Small intestine (tissue), 7 donors: ENCODE data around the gene LGALS7B. TPM values are rescaled to one million over a fixed set of nuclear protein-coding genes. Genes with fewer than 3 reads are reported as not detected.
"Not testable (repeated sequence)": the region's sequence is repeated elsewhere in the genome, so short reads cannot be mapped to it uniquely, and the experiment has no call there.

Experiments
- DNase-seq, 2 donors: peaks; one replicate each; pipeline versions ENCODE4 v3.0.0 to v3.0.0-alpha.2; 2013
- FAIRE-seq: peaks from 2 replicates; lab custom pipeline; 2012; peaks lifted over from hg19 to GRCh38; lab: Jason Lieb, UNC
- H3K27ac ChIP-seq, 3 donors: one replicate each; pipeline ENCODE4 v1.5.1; 2013; ENCODE audit warnings: low read length in 2 of 3, mild to moderate bottlenecking in 2 of 3, control low read depth in 1 of 3, inconsistent platforms in 1 of 3, low read depth in 1 of 3, moderate library complexity in 1 of 3
- H3K27me3 ChIP-seq, 3 donors: one replicate each; pipeline ENCODE4 v1.6.1; 2013; ENCODE audit warnings: low read length in 3 of 3, inconsistent platforms in 1 of 3; ENCODE audit not compliant: control insufficient read depth in 3 of 3, insufficient read depth in 3 of 3
- H3K36me3 ChIP-seq, 3 donors: one replicate each; pipeline ENCODE4 v1.6.1; 2013; ENCODE audit warnings: low read length in 3 of 3, inconsistent platforms in 1 of 3, low read depth in 1 of 3, mild to moderate bottlenecking in 1 of 3, moderate library complexity in 1 of 3; ENCODE audit not compliant: control insufficient read depth in 3 of 3, insufficient read depth in 2 of 3
- H3K4me1 ChIP-seq, 3 donors: one replicate each; pipeline ENCODE4 v1.6.1; 2013; ENCODE audit warnings: low read length in 2 of 3, inconsistent platforms in 1 of 3, low read depth in 1 of 3, mild to moderate bottlenecking in 1 of 3, moderate library complexity in 1 of 3; ENCODE audit not compliant: control insufficient read depth in 3 of 3, insufficient read depth in 2 of 3
- H3K4me3 ChIP-seq, 3 donors: one replicate each; pipeline ENCODE4 v1.5.1; 2013; ENCODE audit warnings: low read length in 3 of 3, control low read depth in 1 of 3, inconsistent platforms in 1 of 3, low read depth in 1 of 3, mild to moderate bottlenecking in 1 of 3, moderate library complexity in 1 of 3
- H3K9me3 ChIP-seq, 2 donors: one replicate each; pipeline ENCODE4 v1.6.1; 2013; ENCODE audit warnings: low read depth in 1 of 2, low read length in 1 of 2; ENCODE audit not compliant: control insufficient read depth in 2 of 2, insufficient read depth in 1 of 2
- WGBS, 3 donors: extraction: QIAGEN DNeasy Blood & Tissue Kit; methylation state at CpG; one replicate each; pipeline ENCODE4 v1.1.7; 2013; 5-methylcytosine and 5-hydroxymethylcytosine counted together
- polyA plus RNA-seq, 4 donors: library from polyadenylated mRNA; stranded (reverse) in 3 of 4; unstranded in 1 of 4; fragments of 200-250 nt in 3 of 4; fragments of 120-200 nt in 1 of 4; gene quantifications; one replicate each; pipeline versions ENCODE4 v1.2.1 to v1.2.3, GENCODE V29; 2013
- donor health status: healthy with polysubstance abuse.
- donor health status: control.
- donor health status: control.
- donor health status: Bipolar disorder and iron deficiency.
- donor health status: healthy.

LGALS7B gene
- polyA plus RNA-seq, 4 donors, result 2.0 to 5.4 (median 4.9) TPM; not detected in 1

DNA sequence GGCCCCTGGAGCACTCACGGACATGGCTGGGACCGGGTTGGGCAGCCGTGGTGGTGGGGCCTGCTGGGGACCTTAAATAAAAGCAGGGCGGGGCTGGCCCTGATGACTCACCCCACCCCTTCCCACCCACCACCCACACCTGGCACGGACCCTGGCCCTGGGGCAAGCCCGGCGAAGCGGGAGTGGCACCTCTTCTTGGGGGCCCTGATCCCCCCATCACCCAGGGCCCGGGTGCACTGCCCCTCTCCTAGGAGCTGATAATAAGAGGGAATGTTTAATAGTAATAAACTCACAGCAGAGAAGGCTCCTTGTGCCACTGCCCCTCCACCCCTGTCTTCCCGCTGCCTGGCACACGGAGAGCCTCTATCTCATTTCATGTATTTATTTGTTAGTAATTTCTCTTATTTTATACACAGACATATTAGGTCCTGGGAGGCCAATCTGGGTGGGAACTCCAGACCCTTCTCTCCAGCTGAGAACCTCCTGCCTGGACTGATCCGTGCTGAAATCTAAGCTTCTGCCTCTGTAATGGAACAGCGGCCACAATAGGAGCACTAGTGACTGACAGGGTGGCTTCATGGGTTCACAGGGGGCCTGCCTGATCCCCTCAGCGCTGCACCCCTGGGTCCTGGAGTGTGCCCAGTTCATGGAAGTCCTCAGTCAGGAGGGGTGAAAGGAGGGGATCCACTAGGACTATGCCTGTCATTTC lies 15.4 kb upstream of the LGALS7B start, which contains the start of gene LGALS7:
Gene LGALS7, minus strand, starts transcription at position 49 of the 709 bp plus-strand sequence. Its CDS starts 25 bp downstream, at position 24.
- 52 to 68% (median 54%) methylated on average over 9 to 10 of the region's 14 CpGs for WGBS, 3 donors
- DNase-seq, result no peak
- FAIRE-seq, result no peak
- Histone ChIP-seq H3K27me3 (no peaks in the 10 kb centered on the region), H3K27ac (no peak within 1 kb of the TSS), H3K4me3 (no peak within 1 kb of the TSS), H3K36me3 (no peaks in the 10 kb centered on the region), H3K4me1 (peaks cover 0 to 7% (median 0%) of the 10 kb centered on the region in 3 donors), H3K9me3 (peaks cover 0 to 2% of the 10 kb centered on the region in 2 donors)

DNA sequence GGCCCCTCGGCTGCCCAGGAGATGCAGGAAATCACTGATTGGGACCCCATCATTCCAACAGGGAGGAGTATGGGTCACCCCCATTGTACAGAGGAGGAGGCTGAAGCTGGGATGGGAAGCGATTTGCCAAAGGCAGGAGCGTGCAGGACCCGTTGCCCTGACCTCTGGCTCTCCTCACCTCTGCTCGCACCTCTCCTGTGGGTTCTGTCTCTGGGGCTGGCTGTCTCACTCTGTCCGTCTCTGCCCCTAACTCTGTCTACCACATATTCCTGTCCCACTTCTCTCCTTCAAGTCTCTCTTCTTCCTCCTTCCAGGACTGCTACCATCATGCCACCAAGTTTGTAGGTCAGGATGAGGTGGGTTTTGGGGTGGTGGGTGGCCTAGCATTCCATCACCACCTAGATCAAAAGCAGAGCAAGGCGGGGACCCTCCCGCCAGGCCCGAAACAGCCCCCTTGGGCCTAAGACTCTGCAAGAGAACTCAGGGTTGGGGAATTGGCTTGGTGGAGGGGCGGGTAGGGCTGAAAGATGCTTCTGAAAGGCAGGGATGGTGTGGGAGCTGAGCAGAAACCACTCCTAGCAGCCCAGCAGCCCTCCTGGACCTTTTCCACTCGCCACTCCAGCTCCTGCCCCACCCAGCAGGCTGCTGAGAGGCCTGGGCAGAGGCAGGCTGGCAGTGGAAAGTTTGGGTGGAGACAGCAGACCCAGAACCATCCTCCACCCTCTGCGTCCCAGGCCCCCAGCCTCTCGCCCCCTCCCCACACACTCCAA lies 14.6 kb upstream of the LGALS7B start:
- no peaks in the 10 kb centered on the region for H3K27me3 ChIP-seq

DNA sequence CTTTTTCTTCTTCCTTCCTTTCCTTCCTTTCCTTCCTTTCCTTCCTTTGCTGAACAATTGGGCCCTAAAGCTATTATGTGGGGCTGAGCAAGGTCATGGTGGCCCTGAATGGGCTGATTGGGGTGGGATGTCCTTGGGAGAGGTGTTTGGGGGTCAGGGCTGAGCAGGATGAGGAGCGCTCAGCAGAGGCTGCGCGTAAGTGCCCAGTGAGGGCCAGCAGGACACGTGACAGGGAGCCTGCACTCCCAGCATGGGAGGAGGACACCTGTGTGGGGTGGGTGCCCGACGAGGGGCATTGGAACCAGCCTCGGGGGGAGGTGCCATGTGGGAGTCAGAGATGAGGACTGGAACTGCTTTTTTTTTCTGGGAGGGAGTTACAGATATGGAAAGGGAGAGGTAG lies 10.3 kb upstream of the LGALS7B start:
- no peaks in the 10 kb centered on the region for H3K27me3 ChIP-seq
- WGBS, 3 donors, result 73 to 80% (median 75%) methylated on average over 7 of the region's 7 CpGs
- H3K36me3 ChIP-seq, result no peaks in the 10 kb centered on the region
- DNase-seq, result no peak
- FAIRE-seq, result no peak
- H3K27ac ChIP-seq, result no peak overlapping the region
- no peaks in the 10 kb centered on the region for H3K9me3 ChIP-seq
- H3K4me3 ChIP-seq, result no peak overlapping the region
- H3K4me1 ChIP-seq, result peaks cover 0 to 4% (median 0%) of the 10 kb centered on the region in 3 donors

More for the DNA sequence above, 14.6 kb upstream of the LGALS7B start:
- WGBS, 3 donors, result 82 to 84% (median 82%) methylated on average over 12 to 13 of the region's 13 CpGs
- Histone ChIP-seq H3K27ac (no peak overlapping the region), H3K4me1 (peaks cover 0 to 7% (median 0%) of the 10 kb centered on the region in 3 donors), H3K4me3 (no peak overlapping the region), H3K9me3 (no peaks in the 10 kb centered on the region), H3K36me3 (no peaks in the 10 kb centered on the region)
- no peak for FAIRE-seq
- no peak for DNase-seq

DNA sequence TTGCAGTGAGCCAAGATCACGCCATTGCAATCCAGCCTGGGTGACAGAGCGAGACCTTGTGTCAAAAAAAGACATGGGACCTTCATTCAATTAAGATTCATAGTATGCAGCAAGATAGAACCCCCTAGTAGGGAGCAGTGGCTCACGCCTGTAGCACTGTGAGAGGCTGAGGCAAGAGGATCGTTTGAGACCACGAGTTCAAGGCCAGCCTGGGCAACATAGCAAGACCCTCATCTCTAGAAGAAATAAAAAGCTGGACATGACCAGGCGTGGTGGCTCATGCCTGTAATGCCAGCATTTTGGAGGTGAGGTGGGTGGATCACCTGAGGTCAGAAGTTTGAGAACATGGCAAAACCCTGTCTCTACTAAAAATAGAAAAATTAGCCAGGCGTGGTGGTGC lies 8.6 kb upstream of the LGALS7B start:
- DNase-seq (no peak), FAIRE-seq (no peak)
- Histone ChIP-seq H3K4me1 (peaks cover 0 to 8% (median 0%) of the 10 kb centered on the region in 3 donors), H3K9me3 (peaks cover 0 to 5% of the 10 kb centered on the region in 2 donors), H3K27me3 (no peaks in the 10 kb centered on the region), H3K36me3 (no peaks in the 10 kb centered on the region), H3K27ac (no peak overlapping the region), H3K4me3 (no peak overlapping the region)
- 74 to 90% (median 90%) methylated on average over 7 of the region's 7 CpGs for WGBS, 3 donors

DNA sequence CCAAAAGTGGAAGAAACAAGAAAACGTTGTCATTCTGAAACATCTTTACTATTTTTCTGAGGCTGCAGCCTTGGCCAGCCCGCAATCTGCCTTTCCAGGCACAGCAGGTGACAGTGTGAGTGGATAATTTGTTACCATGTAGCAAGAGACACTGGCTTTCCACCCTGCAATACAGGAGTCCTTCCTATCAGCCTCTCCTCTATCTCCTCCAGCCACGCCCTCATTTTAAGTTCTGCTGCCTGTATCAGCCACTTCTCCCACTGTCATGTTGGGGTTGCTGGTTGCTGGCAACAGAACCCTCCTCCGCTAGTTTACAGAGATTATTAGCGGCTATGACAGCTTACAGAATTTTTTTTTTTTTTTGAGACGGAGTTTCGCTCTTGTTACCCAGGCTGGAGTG lies 7.9 kb upstream of the LGALS7B start:
- Histone ChIP-seq H3K27ac (no peak overlapping the region), H3K36me3 (no peaks in the 10 kb centered on the region), H3K27me3 (no peaks in the 10 kb centered on the region), H3K4me3 (no peak overlapping the region), H3K9me3 (peaks cover 0 to 5% of the 10 kb centered on the region in 2 donors), H3K4me1 (peaks cover 0 to 8% (median 0%) of the 10 kb centered on the region in 3 donors)
- WGBS, 3 donors, result 46 to 71% (median 49%) methylated on average over 7 of the region's 7 CpGs
- no peak for FAIRE-seq
- no peak for DNase-seq

DNA sequence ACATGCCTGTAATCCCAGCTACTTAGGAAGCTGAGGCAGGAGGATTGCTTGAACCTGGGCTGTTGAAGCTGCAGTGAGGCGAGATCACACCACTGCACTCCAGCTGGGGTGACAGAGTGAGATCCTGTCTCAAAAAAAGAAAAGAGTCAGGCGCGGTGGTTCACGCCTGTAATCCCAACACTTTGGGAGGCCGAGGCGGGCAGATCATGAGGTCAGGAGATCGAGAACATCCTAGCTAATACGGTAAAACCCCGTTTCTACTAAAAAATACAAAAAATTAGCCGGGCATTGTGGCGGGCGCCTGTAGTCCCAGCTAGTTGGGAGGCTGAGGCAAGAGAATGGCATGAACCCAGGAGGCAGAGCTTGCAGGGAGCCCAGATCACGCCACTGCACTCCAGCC lies 6.8 kb upstream of the LGALS7B start:
- DNase-seq, H3K4me3 ChIP-seq, H3K9me3 ChIP-seq, H3K4me1 ChIP-seq, H3K27ac ChIP-seq, FAIRE-seq, H3K27me3 ChIP-seq, H3K36me3 ChIP-seq: not testable (repeated sequence)
- 90 to 92% (median 92%) methylated on average over 13 of the region's 13 CpGs for WGBS, 3 donors

DNA sequence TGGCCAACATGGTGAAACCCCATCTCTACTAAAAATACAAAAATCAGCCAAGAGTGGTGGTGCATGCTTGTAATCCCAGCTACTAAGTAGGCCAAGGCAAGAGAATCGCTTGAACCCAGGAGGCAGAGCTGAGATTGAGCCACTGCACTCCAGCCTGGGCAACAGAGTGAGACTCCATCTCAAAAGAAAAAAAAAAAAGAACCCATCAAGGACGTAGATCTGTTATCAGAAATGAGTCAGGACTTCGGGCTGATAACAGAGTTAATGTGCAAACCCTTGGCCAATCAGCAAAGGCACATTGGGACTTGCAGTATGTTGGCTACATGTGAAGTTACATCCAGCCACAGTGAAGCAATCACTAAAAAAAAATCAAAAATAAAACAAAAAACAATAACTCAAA lies 4.8 kb upstream of the LGALS7B start:
- H3K4me3 ChIP-seq, result no peak overlapping the region
- no peak overlapping the region for H3K27ac ChIP-seq
- FAIRE-seq, result no peak
- DNase-seq, result peak; percentile 59 to 93
- no peaks in the 10 kb centered on the region for H3K36me3 ChIP-seq
- no peaks in the 10 kb centered on the region for H3K27me3 ChIP-seq
- H3K4me1 ChIP-seq, result peaks cover 0 to 13% (median 0%) of the 10 kb centered on the region in 3 donors
- 34 to 70% (median 42%) methylated on average over 3 of the region's 3 CpGs for WGBS, 3 donors
- H3K9me3 ChIP-seq, result peaks cover 0 to 5% of the 10 kb centered on the region in 2 donors

DNA sequence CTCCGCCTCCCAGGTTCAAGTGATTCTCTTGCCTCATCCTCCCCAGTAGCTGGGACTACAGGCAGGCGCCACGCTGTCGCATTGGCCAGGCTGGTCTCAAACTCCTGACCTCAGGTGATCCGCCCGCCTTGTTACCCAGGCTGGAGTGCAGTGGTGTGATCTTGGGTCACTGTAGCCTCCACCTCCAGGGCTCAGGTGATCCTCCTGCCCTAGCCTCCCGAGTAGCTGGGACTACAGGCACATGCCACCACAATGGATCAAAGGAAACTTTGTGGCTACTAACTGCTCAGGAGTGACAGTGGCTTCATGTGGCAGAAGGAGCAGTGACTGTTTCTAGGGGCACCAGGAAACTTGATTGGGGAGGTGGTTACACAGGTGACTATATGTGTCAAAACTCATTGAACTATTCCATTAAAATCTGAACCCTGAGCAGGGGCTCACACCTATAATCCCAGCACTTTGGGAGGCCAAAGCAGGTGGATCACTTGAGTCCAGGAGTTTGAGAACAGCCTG lies 3.8 kb upstream of the LGALS7B start:
- DNase-seq (no peak), FAIRE-seq (no peak)
- no peak overlapping the region for H3K4me3 ChIP-seq
- H3K27me3 ChIP-seq, result no peaks in the 10 kb centered on the region
- WGBS, 3 donors, result 96 to 99% (median 98%) methylated on average over 7 of the region's 7 CpGs
- no peaks in the 10 kb centered on the region for H3K36me3 ChIP-seq
- peaks cover 0 to 5% of the 10 kb centered on the region in 2 donors for H3K9me3 ChIP-seq
- H3K4me1 ChIP-seq, result peaks cover 0 to 13% (median 0%) of the 10 kb centered on the region in 3 donors
- H3K27ac ChIP-seq, result no peak overlapping the region
